GM18505 (cell line): Measurements from ENCODE around the gene GABBR2.
"Not testable (repeated sequence)": the region's sequence is repeated elsewhere in the genome, so short reads cannot be mapped to it uniquely, and the experiment has no call there.

ENCODE experiments used
- ATAC-seq: cut with Tn5 transposase; IDR thresholded peaks from one replicate; pipeline ENCODE4 v1.9.1; 2021; ENCODE audit not compliant: unreplicated experiment
- POLR2A ChIP-seq: IDR thresholded peaks from 4 replicates; pipeline ENCODE4 v1.6.1; 2011; ENCODE audit warnings: borderline replicate concordance; ENCODE audit not compliant: insufficient read depth, insufficient read length; ENCODE audit errors: extremely low read depth

GABBR2 gene

GRCh38 chr9:98523231-98523901, 185.4 kb downstream of the GABBR2 start:
- no peak for TF ChIP-seq POLR2A
- ATAC-seq, result no peak

- TF ChIP-seq POLR2A, result no peak
- ATAC-seq, result no peak
Measured at GRCh38 chr9:98522487-98522886, 186.2 kb downstream of the GABBR2 start.

GRCh38 chr9:98521141-98521540, 187.6 kb downstream of the GABBR2 start:
- ATAC-seq, result no peak
- no peak for TF ChIP-seq POLR2A

GRCh38 chr9:98520221-98520960, 188.3 kb downstream of the GABBR2 start:
- no peak for TF ChIP-seq POLR2A
- ATAC-seq, result no peak

DNA sequence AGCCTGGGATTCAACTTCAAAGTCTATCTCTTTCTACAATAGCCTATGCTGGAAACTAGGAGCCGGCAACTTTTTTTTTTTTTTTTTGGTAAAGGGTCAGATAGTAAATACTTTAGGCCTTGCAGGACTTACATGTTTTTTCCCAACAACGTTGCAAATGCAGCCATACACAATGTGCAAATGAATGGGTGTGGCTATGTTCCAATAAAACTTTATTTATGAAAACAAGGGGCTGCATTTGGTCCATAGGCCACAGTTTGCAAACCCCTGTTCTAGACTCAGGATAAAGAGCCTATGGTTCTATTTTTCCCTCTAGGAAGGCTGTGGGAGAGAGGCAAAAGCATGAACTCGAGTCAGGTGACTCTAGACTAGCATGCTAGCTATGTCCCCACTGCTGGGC, 189.1 kb downstream of the GABBR2 start:
- no peak for ATAC-seq

GRCh38 chr9:98518556-98518955, 190.2 kb downstream of the GABBR2 start:
- TF ChIP-seq POLR2A, result no peak
- ATAC-seq, result no peak

More for the DNA sequence above, 189.1 kb downstream of the GABBR2 start:
- no peak for TF ChIP-seq POLR2A

- ATAC-seq, result no peak
- TF ChIP-seq POLR2A, result no peak
Measured at GRCh38 chr9:98517761-98518160, 191.0 kb downstream of the GABBR2 start.

GRCh38 chr9:98516897-98517503, 191.7 kb downstream of the GABBR2 start:
- no peak for TF ChIP-seq POLR2A
- ATAC-seq, result no peak

DNA sequence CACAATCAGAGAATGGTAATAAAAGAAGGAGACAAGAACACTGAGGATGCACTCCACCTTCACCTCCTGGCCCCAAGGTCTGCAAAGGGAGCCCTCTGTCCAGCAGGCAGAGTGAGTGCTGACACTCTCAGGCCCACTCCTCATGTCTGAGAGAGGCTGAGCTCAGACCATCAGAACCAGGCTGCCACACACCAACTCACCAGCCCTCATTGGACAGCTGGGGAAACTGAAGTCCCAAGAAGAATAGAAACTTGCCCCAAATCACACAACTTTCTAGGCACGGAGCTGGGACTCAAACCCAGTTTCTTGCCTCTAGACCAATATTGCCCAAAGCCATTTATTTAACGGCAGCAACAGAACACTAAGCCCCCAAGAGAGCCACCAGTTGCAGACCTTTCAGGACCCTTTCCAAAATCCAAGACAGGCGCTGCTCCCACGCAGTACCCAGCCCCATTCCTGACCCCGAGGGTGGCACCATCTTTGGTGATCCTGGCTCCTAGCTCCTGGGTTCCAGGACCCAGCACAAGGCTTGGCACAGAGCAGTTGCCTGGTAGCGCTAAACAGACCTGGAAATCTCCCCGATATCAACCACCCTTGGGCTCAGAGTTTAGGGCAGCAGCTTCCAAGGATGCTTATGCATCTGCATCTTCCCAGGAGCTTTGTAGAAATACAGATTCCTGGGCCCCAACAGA, 192.4 kb downstream of the GABBR2 start:
- no peak for ATAC-seq

GRCh38 chr9:98515506-98516204, 193.1 kb downstream of the GABBR2 start:
- ATAC-seq, result no peak
- no peak for TF ChIP-seq POLR2A

More for the DNA sequence above, 192.4 kb downstream of the GABBR2 start:
- no peak for TF ChIP-seq POLR2A

DNA sequence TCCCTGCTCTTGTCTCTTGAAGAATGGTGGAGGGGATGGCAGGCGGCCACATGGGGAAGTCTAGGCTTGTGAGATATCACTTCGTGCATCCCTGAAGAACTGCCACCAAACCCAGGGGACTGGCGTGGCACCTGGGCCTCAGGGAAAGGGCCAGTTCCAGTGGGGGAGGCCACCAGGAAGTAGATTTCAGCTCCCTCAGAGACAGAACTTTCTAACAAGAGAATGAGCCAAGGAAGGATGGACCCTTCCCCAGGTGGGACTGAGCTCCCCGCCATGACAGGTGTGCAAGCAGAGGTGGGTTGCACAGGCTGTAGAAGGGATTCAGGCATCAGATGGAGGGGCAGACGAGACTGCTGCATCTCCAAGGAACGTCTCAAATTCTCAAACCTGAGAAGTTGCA, 193.9 kb downstream of the GABBR2 start:
- TF ChIP-seq POLR2A, result no peak
- ATAC-seq, result no peak

- not testable (repeated sequence) for ATAC-seq
Measured at GRCh38 chr9:98508217-98508919, 200.4 kb downstream of the GABBR2 start.
